ENCODE measurements around the gene BLVRB. TPM values are rescaled to one million over a fixed set of nuclear protein-coding genes. Genes with fewer than 3 reads are reported as not detected.

The BLVRB gene
- polyA plus RNA-seq, 1 of the 3 experiments (the other 2 are of a cell fraction), result 85.9 TPM

- CTCF ChIA-PET, result no interaction called here
- H3K9me2 ChIP-seq, result no peaks in the 10 kb centered on the region
Measured at GRCh38 chr19:40471111-40471510, 5.6 kb upstream of the BLVRB start.

GRCh38 chr19:40469011-40469410, 3.5 kb upstream of the BLVRB start:
- Histone ChIP-seq H3K27ac (ENCODE audit: low read depth in 2 of 2, low read length in 1 of 2) (no peak overlapping the region), H3K9me3 (no peaks in the 10 kb centered on the region), H2AFZ (ENCODE audit: low read depth) (no peak overlapping the region), H3F3A (replicated peaks; ENCODE audit: insufficient read depth) (peaks cover 9% of the 10 kb centered on the region), H3K79me2 (ENCODE audit: insufficient read depth) (no peaks in the 10 kb centered on the region; the same call in 1 of the 2 replicates), H3K4me3 (ENCODE audit: low read depth in 2 of 2, low read length in 1 of 2) (no peak overlapping the region), H3K4me1 (ENCODE audit: control insufficient read depth in 1 of 2, insufficient read depth in 2 of 2, low read depth in 1 of 2, low read length in 1 of 2) (peaks cover 5 to 17% of the 10 kb centered on the region in 2 experiments; a peak in 3 of 4 replicates), H3K27me3 (ENCODE audit: insufficient read depth) (no peaks in the 10 kb centered on the region), H4K20me1 (ENCODE audit: insufficient read depth) (no peaks in the 10 kb centered on the region), H3K36me3 (replicated peaks in 1 of 2; ENCODE audit: control insufficient read depth in 1 of 2, insufficient read depth in 2 of 2, low read length in 1 of 2) (no peaks in the 10 kb centered on the region), H3K4me2 (no peak overlapping the region), H3K9me2 (no peaks in the 10 kb centered on the region), H3K9ac (no peak overlapping the region)
- POLR2A ChIA-PET, result no interaction called here
- WGBS (ENCODE audit: low lambda C conversion rate), result 97% methylated on average over 6 of the region's 6 CpGs
- CTCF ChIA-PET, result no interaction called here
- DNase-seq, result no peak
- no peak for TF ChIP-seq RCOR1 (IDR thresholded peaks at IDR 0.05; ENCODE audit: low read length)
- TF ChIP-seq NFIC (IDR thresholded peaks at IDR 0.05; ENCODE audit: borderline replicate concordance), result no peak
- no peak for TF ChIP-seq POLR2AphosphoS5 (IDR thresholded peaks at IDR 0.05; ENCODE audit: low read depth, low read length)
- no peak for TF ChIP-seq CHD2 (IDR thresholded peaks at IDR 0.05; ENCODE audit: low read length, partially characterized antibody)
- no peak for TF ChIP-seq USF1 (IDR thresholded peaks at IDR 0.05; ENCODE audit: borderline replicate concordance, low read depth)
- TF ChIP-seq SMC3 (IDR thresholded peaks at IDR 0.05; ENCODE audit: low read depth, low read length), result no peak
- no peak for TF ChIP-seq RFX5 (IDR thresholded peaks at IDR 0.05; ENCODE audit: low read length)
- TF ChIP-seq ELF1 (IDR thresholded peaks at IDR 0.05), result no peak
- no peak for TF ChIP-seq TEAD4 (IDR thresholded peaks at IDR 0.05; ENCODE audit: borderline replicate concordance, insufficient read depth)
- TF ChIP-seq CTCF (IDR thresholded peaks at IDR 0.05), result no peak
- TF ChIP-seq YY1 (IDR thresholded peaks at IDR 0.05; ENCODE audit: low read depth), result no peak
- no peak for TF ChIP-seq MXI1 (IDR thresholded peaks at IDR 0.05; ENCODE audit: low read depth, low read length)

More at GRCh38 chr19:40471111-40471510, 5.6 kb upstream of the BLVRB start:
- no peaks in the 10 kb centered on the region for H3K9me3 ChIP-seq
- DNase-seq, result no peak
- H3K27me3 ChIP-seq (ENCODE audit: insufficient read depth), result no peaks in the 10 kb centered on the region
- H3F3A ChIP-seq (replicated peaks; ENCODE audit: insufficient read depth), result no peaks in the 10 kb centered on the region
- no peak overlapping the region for H3K4me3 ChIP-seq (ENCODE audit: low read depth in 2 of 2, low read length in 1 of 2)
- H4K20me1 ChIP-seq (ENCODE audit: insufficient read depth), result no peaks in the 10 kb centered on the region
- WGBS (ENCODE audit: low lambda C conversion rate), result 97% methylated on average over 3 of the region's 3 CpGs
- TF ChIP-seq SMC3 (IDR thresholded peaks at IDR 0.05; ENCODE audit: low read depth, low read length) (no peak), USF2 (IDR thresholded peaks at IDR 0.05; ENCODE audit: borderline replicate concordance, low read depth, low read length) (no peak), POLR2AphosphoS5 (IDR thresholded peaks at IDR 0.05; ENCODE audit: low read depth, low read length) (no peak), TCF12 (IDR thresholded peaks at IDR 0.05) (no peak), PBX3 (IDR thresholded peaks at IDR 0.05) (no peak), RXRA (IDR thresholded peaks at IDR 0.05; ENCODE audit: borderline replicate concordance, low read depth) (no peak), USF1 (IDR thresholded peaks at IDR 0.05; ENCODE audit: borderline replicate concordance, low read depth) (no peak), MXI1 (IDR thresholded peaks at IDR 0.05; ENCODE audit: low read depth, low read length) (no peak), EP300 (IDR thresholded peaks at IDR 0.05; ENCODE audit: borderline replicate concordance in 1 of 2, low read depth in 1 of 2, low read length in 1 of 2) (no peak), MEF2A (IDR thresholded peaks at IDR 0.05; ENCODE audit: borderline replicate concordance, low read depth) (no peak), NRF1 (IDR thresholded peaks at IDR 0.05; ENCODE audit: low read depth, low read length) (no peak), RCOR1 (IDR thresholded peaks at IDR 0.05; ENCODE audit: low read length) (no peak), GABPA (IDR thresholded peaks at IDR 0.05; ENCODE audit: low read depth) (no peak), FOXJ3 (CRISPR knock-in tag; IDR thresholded peaks at IDR 0.05) (no peak)
- no peaks in the 10 kb centered on the region for H3K36me3 ChIP-seq (replicated peaks in 1 of 2; ENCODE audit: control insufficient read depth in 1 of 2, insufficient read depth in 2 of 2, low read length in 1 of 2)
- H3K79me2 ChIP-seq (ENCODE audit: insufficient read depth), result no peaks in the 10 kb centered on the region
- H3K4me1 ChIP-seq (ENCODE audit: control insufficient read depth in 1 of 2, insufficient read depth in 2 of 2, low read depth in 1 of 2, low read length in 1 of 2), result peaks cover 0 to 7% of the 10 kb centered on the region in 2 experiments; a peak in 1 of 4 replicates
- no peak overlapping the region for H3K4me2 ChIP-seq
- no peak overlapping the region for H3K9ac ChIP-seq
- no peak overlapping the region for H3K27ac ChIP-seq (ENCODE audit: low read depth in 2 of 2, low read length in 1 of 2)
- POLR2A ChIA-PET, result no interaction called here
- no peak overlapping the region for H2AFZ ChIP-seq (ENCODE audit: low read depth)

Measured in SK-N-SH (cell line).